Measurements from ENCODE around the gene MRPL43. TPM values are rescaled to one million over a fixed set of nuclear protein-coding genes. Genes with fewer than 3 reads are reported as not detected.
"Not testable (repeated sequence)": the region's sequence is repeated elsewhere in the genome, so short reads cannot be mapped to it uniquely, and the experiment has no call there.

The MRPL43 gene
- total RNA-seq, 1 experiment from 2014 or later = 136 TPM

DNA sequence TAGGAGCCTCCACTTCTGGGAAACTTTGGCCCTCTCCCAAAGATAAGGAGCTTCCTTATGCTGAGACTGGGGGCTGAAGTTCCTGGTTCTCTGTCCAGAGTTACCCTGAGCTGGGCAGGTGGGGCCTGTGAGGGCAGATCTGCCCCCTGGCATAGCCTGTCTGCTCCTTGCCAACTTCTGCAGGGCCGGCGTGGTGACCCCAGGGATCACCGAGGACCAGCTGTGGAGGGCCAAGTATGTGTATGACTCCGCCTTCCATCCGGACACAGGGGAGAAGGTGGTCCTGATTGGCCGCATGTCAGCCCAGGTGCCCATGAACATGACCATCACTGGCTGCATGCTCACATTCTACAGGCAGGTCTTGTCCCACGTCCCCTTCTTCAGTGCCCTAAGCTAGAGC lies 48.0 kb upstream of the MRPL43 start:
- no TSS peak for BruUV-seq (replicated peaks)
- H3K4me3 ChIP-seq (replicated peaks in 1 of 2; ENCODE audit: low read depth in 1 of 2, low read length in 2 of 2) = no peak overlapping the region
- peaks cover 12% of the 10 kb centered on the region for H3K79me2 ChIP-seq (ENCODE audit: insufficient read depth, low read length)
- no peak overlapping the region for H3K27ac ChIP-seq (ENCODE audit: low read depth, low read length)
- no peak for DNase-seq (ENCODE audit: low read depth, low spot score)
- no peak for ATAC-seq
- peaks cover 12 to 32% of the 10 kb centered on the region in 2 experiments for H3K4me1 ChIP-seq (ENCODE audit: control insufficient read depth in 1 of 2, insufficient read depth in 2 of 2, low read length in 2 of 2)
- no peaks in the 10 kb centered on the region for H3K9me3 ChIP-seq (ENCODE audit: control insufficient read depth in 1 of 2, insufficient read depth in 1 of 2, low read depth in 1 of 2, low read length in 2 of 2)
- CTCF ChIA-PET = interaction anchor here (2.0 kb wide), 1 partner anchor 15 kb away, joined by 8 read pairs; no protein-coding TSS in a partner anchor
- no peak overlapping the region for H2AFZ ChIP-seq (ENCODE audit: low read depth, low read length, poor library complexity, severe bottlenecking)
- no peak overlapping the region for H3K9ac ChIP-seq (ENCODE audit: low read length)
- RAD21 ChIA-PET (ENCODE audit: low non-redundant PET in 1 of 2, low total read pairs in 2 of 2, uncharacterized antibody in 2 of 2, unreplicated experiment in 2 of 2) = no interaction called here
- H3K9me2 ChIP-seq (ENCODE audit: insufficient read depth) = no peaks in the 10 kb centered on the region
- H3K4me2 ChIP-seq (ENCODE audit: low read length) = no peak overlapping the region
- peaks cover 22 to 42% of the 10 kb centered on the region in 2 experiments for H3K36me3 ChIP-seq (ENCODE audit: control insufficient read depth in 1 of 2, insufficient read depth in 2 of 2, low read length in 2 of 2)
- H3K27me3 ChIP-seq (ENCODE audit: insufficient read depth, low read length) = no peaks in the 10 kb centered on the region
- TF ChIP-seq EGR1 (IDR thresholded peaks at IDR 0.05; ENCODE audit: low read depth) = no peak
- no peak for TF ChIP-seq REST (IDR thresholded peaks at IDR 0.05; ENCODE audit: low read depth)
- TF ChIP-seq SP1 (IDR thresholded peaks at IDR 0.05; ENCODE audit: low read depth) = no peak
- TF ChIP-seq CBX3 (IDR thresholded peaks at IDR 0.05; ENCODE audit: low read depth) = no peak
- TF ChIP-seq CEBPB (IDR thresholded peaks at IDR 0.05; ENCODE audit: low read depth) = no peak
- TF ChIP-seq RAD21 (IDR thresholded peaks at IDR 0.05; ENCODE audit: low read depth) = no peak
- TF ChIP-seq TCF7L2 (IDR thresholded peaks at IDR 0.05; ENCODE audit: borderline replicate concordance, extremely low read depth, insufficient read depth, insufficient read length) = no peak
- no peak for TF ChIP-seq CTCF (IDR thresholded peaks at IDR 0.05 in 2 of 3, conservative IDR thresholded peaks at IDR 0.05 in 1 of 3; ENCODE audit: borderline replicate concordance in 1 of 3, insufficient read depth in 1 of 3, low read depth in 2 of 3, low read length in 2 of 3)
- no peak for TF ChIP-seq JUND (IDR thresholded peaks at IDR 0.05)
- TF ChIP-seq POLR2A (IDR thresholded peaks at IDR 0.05; ENCODE audit: borderline replicate concordance, extremely low read depth, insufficient read depth, insufficient read length) = no peak
- POLR2A ChIA-PET = interaction anchor here (1.0 to 1.2 kb wide), 2 partner anchors 8 to 541 kb away, joined by 3 to 7 read pairs; no protein-coding TSS in a partner anchor
- intact Hi-C loops (cut with micrococcal nuclease) = no loop called here
- no peaks in the 10 kb centered on the region for H4K20me1 ChIP-seq (ENCODE audit: insufficient read depth)

- H3K27me3 ChIP-seq (ENCODE audit: insufficient read depth, low read length); DNase-seq (ENCODE audit: low read depth, low spot score); H3K9me3 ChIP-seq (ENCODE audit: control insufficient read depth in 1 of 2, insufficient read depth in 1 of 2, low read depth in 1 of 2, low read length in 2 of 2); H3K27ac ChIP-seq (ENCODE audit: low read depth, low read length); intact Hi-C loops (cut with micrococcal nuclease); H2AFZ ChIP-seq (ENCODE audit: low read depth, low read length, poor library complexity, severe bottlenecking); H3K4me2 ChIP-seq (ENCODE audit: low read length); H3K4me3 ChIP-seq (replicated peaks in 1 of 2; ENCODE audit: low read depth in 1 of 2, low read length in 2 of 2); BruUV-seq (replicated peaks); H3K9ac ChIP-seq (ENCODE audit: low read length); H4K20me1 ChIP-seq (ENCODE audit: insufficient read depth); ATAC-seq; RAD21 ChIA-PET (ENCODE audit: low non-redundant PET in 1 of 2, low total read pairs in 2 of 2, uncharacterized antibody in 2 of 2, unreplicated experiment in 2 of 2); H3K9me2 ChIP-seq (ENCODE audit: insufficient read depth): not testable (repeated sequence)
- Histone ChIP-seq H3K79me2 (ENCODE audit: insufficient read depth, low read length) (peaks cover 12% of the 10 kb centered on the region), H3K36me3 (ENCODE audit: control insufficient read depth in 1 of 2, insufficient read depth in 2 of 2, low read length in 2 of 2) (peaks cover 22 to 40% of the 10 kb centered on the region in 2 experiments), H3K4me1 (ENCODE audit: control insufficient read depth in 1 of 2, insufficient read depth in 2 of 2, low read length in 2 of 2) (peaks cover 19 to 42% of the 10 kb centered on the region in 2 experiments)
- CTCF ChIA-PET = interaction anchor here (0.6 to 2.0 kb wide), 3 partner anchors 16 to 65 kb away, joined by 3 to 8 read pairs (median 4); partner anchors contain the start of gene SEMA4G
- POLR2A ChIA-PET = interaction anchor here (1.0 to 1.2 kb wide), 2 partner anchors 9 to 542 kb away, joined by 3 to 7 read pairs; no protein-coding TSS in a partner anchor
Observed at GRCh38 chr10:101034404-101034803, 47.1 kb upstream of the MRPL43 start.

All from HCT116 (cell line).